GM23248 (cell line): ENCODE data around the gene COMP. TPM values are rescaled to one million over a fixed set of nuclear protein-coding genes. Genes with fewer than 3 reads are reported as not detected.

Experiments
- DNase-seq: peaks from one replicate; pipeline ENCODE4 v3.0.0-alpha.2; 2015
- H2AFZ ChIP-seq: fragments of 200-600 bp; sonication (generic); 2 replicates; pipeline ENCODE4 v1.6.1; 2016; ENCODE audit warnings: antibody characterized with exemption
- H3F3A ChIP-seq: fragments of 200-600 bp; sonication (generic); 2 replicates; pipeline ENCODE4 v1.6.1; 2016; ENCODE audit warnings: mild to moderate bottlenecking, antibody characterized with exemption, mixed run types; ENCODE audit not compliant: insufficient read depth
- H3K27ac ChIP-seq: fragments of 200-600 bp; sonication (generic); 2 replicates; pipeline ENCODE4 v1.5.1; 2016; ENCODE audit warnings: mild to moderate bottlenecking
- H3K27me3 ChIP-seq: fragments of 200-600 bp; sonication (generic); replicated peaks from 2 replicates; pipeline ENCODE4 v1.6.1; 2016; ENCODE audit warnings: mild to moderate bottlenecking; ENCODE audit not compliant: insufficient read depth
- H3K36me3 ChIP-seq: fragments of 200-600 bp; sonication (generic); 2 replicates; pipeline ENCODE4 v1.6.1; 2016; ENCODE audit warnings: low read depth, mild to moderate bottlenecking
- H3K4me1 ChIP-seq: fragments of 200-600 bp; sonication (generic); 2 replicates; pipeline ENCODE4 v1.6.1; 2016; ENCODE audit warnings: mild to moderate bottlenecking; ENCODE audit not compliant: insufficient read depth
- H3K4me2 ChIP-seq: fragments of 200-600 bp; sonication (generic); one replicate; pipeline ENCODE4 v1.6.1; 2016; ENCODE audit warnings: mild to moderate bottlenecking; ENCODE audit not compliant: unreplicated experiment
- H3K4me3 ChIP-seq: fragments of 200-600 bp; sonication (generic); 2 replicates; pipeline ENCODE4 v1.5.1; 2016; ENCODE audit warnings: mild to moderate bottlenecking
- H3K79me2 ChIP-seq: fragments of 200-600 bp; sonication (generic); 2 replicates; pipeline ENCODE4 v1.6.1; 2016; ENCODE audit warnings: mild to moderate bottlenecking; ENCODE audit not compliant: insufficient read depth
- H3K9ac ChIP-seq: fragments of 200-600 bp; sonication (generic); 2 replicates; pipeline ENCODE4 v1.6.1; 2016; ENCODE audit warnings: mild to moderate bottlenecking
- H3K9me2 ChIP-seq: fragments of 200-600 bp; sonication (generic); 2 replicates; pipeline ENCODE4 v1.6.1; 2016; ENCODE audit warnings: mixed run types, mild to moderate bottlenecking, moderate library complexity; ENCODE audit not compliant: insufficient read depth
- H3K9me3 ChIP-seq: fragments of 200-600 bp; sonication (generic); one replicate; pipeline ENCODE4 v1.6.1; 2017; ENCODE audit warnings: low read depth
- H4K20me1 ChIP-seq: fragments of 200-600 bp; sonication (generic); 2 replicates; pipeline ENCODE4 v1.6.0; 2016; ENCODE audit not compliant: insufficient read depth
- EZH2 ChIP-seq: fragments of 200-600 bp; sonication (generic); IDR thresholded peaks from 2 replicates; pipeline ENCODE4 v1.6.1; 2018; ENCODE audit warnings: antibody characterized with exemption, mild to moderate bottlenecking; ENCODE audit not compliant: insufficient read depth, poor library complexity, severe bottlenecking
- EZH2phosphoT487 ChIP-seq: fragments of 200-600 bp; sonication (generic); IDR thresholded peaks from 2 replicates; pipeline ENCODE4 v1.6.1; 2018; ENCODE audit warnings: antibody characterized with exemption, moderate library complexity, mild to moderate bottlenecking, low read depth; ENCODE audit not compliant: insufficient read depth
- WGBS, 2 experiments: methylation state at CpG; one replicate each; pipeline ENCODE4 v1.1.6; 2015 to 2017; ENCODE audit warnings: low lambda C conversion rate in 2 of 2, low coverage in 1 of 2; ENCODE audit errors: missing lambda C conversion rate in 2 of 2; 5-methylcytosine and 5-hydroxymethylcytosine counted together
- in situ Hi-C: fragments of 300-500 bp; cut with MboI; formaldehyde crosslinking; loops from 2 replicates; pipeline ENCODE4 v1.15.0; 2020
- polyA plus RNA-seq: library from polyadenylated mRNA; unstranded; fragments of >200 nt; fragmentation: Nextera tagmentation; extraction: Ambion mirVana; gene quantifications from 2 replicates; pipeline ENCODE4 v1.2.1, GENCODE V29; 2016
- total RNA-seq: library from RNA; depleted of rRNA; stranded (reverse); fragments of >200 nt; shearing (Covaris generic); gene quantifications from 2 replicates; pipeline ENCODE4 v1.2.3, GENCODE V29; 2014

Gene COMP
- total and polyA plus RNA-seq, 2 experiments from 2014 or later, result 93.8 to 252 TPM

DNA sequence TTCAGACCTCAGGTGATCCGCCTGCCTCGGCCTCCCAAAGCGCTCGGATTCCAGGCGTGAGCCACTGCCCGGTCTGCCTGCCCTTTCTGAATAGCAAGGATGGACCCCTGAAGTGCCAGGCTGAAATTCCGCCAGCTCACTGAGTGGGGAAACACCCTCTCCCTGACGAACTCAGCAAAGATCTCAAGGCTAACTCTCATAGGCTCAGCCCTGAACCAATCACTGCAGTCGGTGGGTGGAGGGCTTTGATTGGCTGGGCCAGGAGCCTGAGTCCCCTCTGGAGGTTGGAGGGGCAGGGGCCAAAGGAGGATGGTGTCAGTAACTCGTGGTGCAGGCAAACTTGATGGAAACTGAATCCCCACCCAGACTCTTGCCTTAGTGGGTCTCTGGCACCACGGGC is 11.2 kb upstream of the COMP start:
- no peak for DNase-seq
- TF ChIP-seq EZH2phosphoT487 (no peak), EZH2 (no peak)
- 60 to 62% methylated on average over 11 of the region's 11 CpGs for WGBS, 2 experiments
- Histone ChIP-seq H3K4me2 (no peak overlapping the region), H3K79me2 (no peaks in the 10 kb centered on the region), H3K9me2 (no peaks in the 10 kb centered on the region), H2AFZ (no peak overlapping the region), H3K36me3 (no peaks in the 10 kb centered on the region), H3K9ac (no peak overlapping the region), H3K4me3 (no peak overlapping the region), H3K27ac (no peak overlapping the region), H3K27me3 (no peaks in the 10 kb centered on the region; the same call in 1 of the 2 replicates), H3K4me1 (no peaks in the 10 kb centered on the region), H3F3A (no peaks in the 10 kb centered on the region), H4K20me1 (no peaks in the 10 kb centered on the region), H3K9me3 (no peaks in the 10 kb centered on the region)
- in situ Hi-C loops, result no loop called here

- no peak for DNase-seq
- no peak overlapping the region for H2AFZ ChIP-seq
- H3F3A ChIP-seq, result 0 out of 2 replicates have a peak, but pooled peaks cover 9% of the 10 kb centered on the region
- H3K4me1 ChIP-seq, result peaks cover 9% of the 10 kb centered on the region; the same call in 1 of the 2 replicates
- H4K20me1 ChIP-seq, result no peaks in the 10 kb centered on the region
- WGBS, 2 experiments, result 62 to 67% methylated on average over 8 to 10 of the region's 10 CpGs
- in situ Hi-C loops, result no loop called here
- H3K9me3 ChIP-seq, result no peaks in the 10 kb centered on the region
- H3K9ac ChIP-seq, result no peak overlapping the region
- no peaks in the 10 kb centered on the region for H3K9me2 ChIP-seq
- H3K79me2 ChIP-seq, result no peaks in the 10 kb centered on the region
- H3K4me2 ChIP-seq, result no peak overlapping the region
- H3K4me3 ChIP-seq, result no peak overlapping the region
- no peaks in the 10 kb centered on the region for H3K36me3 ChIP-seq
- no peaks in the 10 kb centered on the region; the same call in 1 of the 2 replicates for H3K27me3 ChIP-seq
- no peak overlapping the region for H3K27ac ChIP-seq
- TF ChIP-seq EZH2, result no peak
- no peak for TF ChIP-seq EZH2phosphoT487
These were observed 9.5 kb upstream of the COMP start for GRCh38 chr19:18800636-18801035.

GRCh38 chr19:18800079-18800478 is 9.0 kb upstream of the COMP start:
- Histone ChIP-seq H3F3A (0 out of 2 replicates have a peak, but pooled peaks cover 9% of the 10 kb centered on the region), H3K27ac (no peak overlapping the region), H3K4me2 (no peak overlapping the region), H3K36me3 (no peaks in the 10 kb centered on the region), H3K9me3 (no peaks in the 10 kb centered on the region), H3K4me1 (peaks cover 14% of the 10 kb centered on the region), H3K9me2 (no peaks in the 10 kb centered on the region), H2AFZ (no peak overlapping the region), H3K27me3 (no peaks in the 10 kb centered on the region; the same call in 1 of the 2 replicates), H3K9ac (no peak overlapping the region), H3K79me2 (no peaks in the 10 kb centered on the region), H3K4me3 (no peak overlapping the region), H4K20me1 (no peaks in the 10 kb centered on the region)
- DNase-seq, result no peak
- no peak for TF ChIP-seq EZH2
- no peak for TF ChIP-seq EZH2phosphoT487
- in situ Hi-C loops, result no loop called here

DNA sequence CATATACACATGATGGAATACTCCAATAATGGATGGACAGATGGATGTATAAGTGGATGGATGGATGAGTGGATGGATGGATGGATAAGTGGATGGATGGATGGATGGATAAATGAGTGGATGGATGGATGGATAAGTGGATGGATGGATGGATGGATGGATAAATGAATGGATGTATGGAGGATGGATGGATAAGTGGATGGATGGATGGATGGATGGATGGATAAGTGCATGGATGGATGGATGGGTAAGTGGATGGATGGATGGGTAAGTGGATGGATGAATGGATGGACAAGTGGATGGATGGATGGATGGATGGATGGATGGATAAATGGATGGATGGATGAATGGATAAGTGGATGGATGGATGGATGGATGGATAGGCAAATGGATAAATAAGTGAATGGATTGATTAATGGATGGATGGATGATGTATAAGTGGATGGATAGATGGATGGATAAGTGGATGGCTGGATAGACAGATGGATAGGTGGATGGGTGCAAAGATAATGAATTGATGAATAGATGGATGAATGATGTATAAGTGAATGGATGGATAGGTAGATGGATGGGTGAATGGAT is 8.4 kb upstream of the COMP start:
- Histone ChIP-seq H3K27me3 (no peaks in the 10 kb centered on the region; the same call in 1 of the 2 replicates), H3K4me3 (no peak overlapping the region), H3K27ac (no peak overlapping the region), H3K4me2 (no peak overlapping the region), H3K79me2 (no peaks in the 10 kb centered on the region), H3F3A (0 out of 2 replicates have a peak, but pooled peaks cover 9% of the 10 kb centered on the region), H3K9me2 (no peaks in the 10 kb centered on the region), H3K9me3 (no peaks in the 10 kb centered on the region), H4K20me1 (no peaks in the 10 kb centered on the region), H3K36me3 (no peaks in the 10 kb centered on the region), H3K9ac (no peak overlapping the region), H2AFZ (no peak overlapping the region), H3K4me1 (peaks cover 14% of the 10 kb centered on the region)
- in situ Hi-C loops, result no loop called here
- no peak for DNase-seq
- TF ChIP-seq EZH2phosphoT487, result no peak
- no peak for TF ChIP-seq EZH2
